Keratinocyte (primary cell): ENCODE results near the gene CCDC194. TPM values are rescaled to one million over a fixed set of nuclear protein-coding genes. Genes with fewer than 3 reads are reported as not detected.

Experiments
- DNase-seq: peaks from one replicate; pipeline ENCODE4 v3.0.0-alpha.2; 2011; ENCODE audit warnings: low read depth, missing footprints, low spot score
- FAIRE-seq: peaks from 2 replicates; lab custom pipeline; 2011; peaks lifted over from hg19 to GRCh38; lab: Jason Lieb, UNC
- H2AFZ ChIP-seq: 2 replicates; pipeline ENCODE4 v1.6.0; 2012; ENCODE audit warnings: low read length, control low read depth, inconsistent platforms; ENCODE audit not compliant: control insufficient read depth
- H3K27ac ChIP-seq: 2 replicates; pipeline ENCODE4 v1.5.1; 2011; ENCODE audit warnings: low read length; ENCODE audit not compliant: control insufficient read depth, insufficient read depth
- H3K27me3 ChIP-seq: 3 replicates; pipeline ENCODE4 v1.6.0; 2011; ENCODE audit warnings: low read length; ENCODE audit not compliant: control insufficient read depth, insufficient read depth; ENCODE audit errors: extremely low read depth
- H3K36me3 ChIP-seq, 2 experiments: 2 replicates in 1 of 2; 3 replicates in 1 of 2; pipeline ENCODE4 v1.5.1; 2011; ENCODE audit warnings: low read length in 2 of 2, mild to moderate bottlenecking in 1 of 2; ENCODE audit not compliant: control insufficient read depth in 2 of 2, insufficient read depth in 2 of 2; ENCODE audit errors: extremely low read depth in 1 of 2
- H3K4me1 ChIP-seq: 3 replicates; pipeline ENCODE4 v1.5.1; 2011; ENCODE audit warnings: low read length; ENCODE audit not compliant: control insufficient read depth, insufficient read depth; ENCODE audit errors: extremely low read depth
- H3K4me2 ChIP-seq: 3 replicates; pipeline ENCODE4 v1.6.0; 2011; ENCODE audit warnings: low read depth, low read length; ENCODE audit not compliant: control insufficient read depth, insufficient read depth; ENCODE audit errors: extremely low read depth
- H3K4me3 ChIP-seq, 3 experiments: fragments of 200-600 bp in 1 of 3; sonication (generic) in 1 of 3; 2 replicates in 2 of 3; 3 replicates in 1 of 3; pipeline ENCODE4 v1.5.1; 2011 to 2016; ENCODE audit warnings: low read length in 3 of 3, mild to moderate bottlenecking in 3 of 3, control low read depth in 2 of 3, inconsistent platforms in 1 of 3, low read depth in 1 of 3, mixed read lengths in 1 of 3, mixed run types in 1 of 3, moderate library complexity in 1 of 3; ENCODE audit not compliant: control insufficient read depth in 2 of 3, insufficient read depth in 2 of 3; ENCODE audit errors: extremely low read depth in 1 of 3
- H3K79me2 ChIP-seq: 2 replicates; pipeline ENCODE4 v1.6.0; 2012; ENCODE audit warnings: low read length; ENCODE audit not compliant: control insufficient read depth, insufficient read depth
- H3K9ac ChIP-seq: 3 replicates; pipeline ENCODE4 v1.6.0; 2011; ENCODE audit warnings: low read length; ENCODE audit not compliant: control insufficient read depth, insufficient read depth; ENCODE audit errors: extremely low read depth
- H3K9me1 ChIP-seq: 3 replicates; pipeline ENCODE4 v1.6.0; 2011; ENCODE audit warnings: low read length; ENCODE audit not compliant: control insufficient read depth, insufficient read depth; ENCODE audit errors: extremely low read depth
- H3K9me3 ChIP-seq: 2 replicates; pipeline ENCODE4 v1.5.1; 2012; ENCODE audit warnings: low read depth, low read length; ENCODE audit not compliant: control insufficient read depth
- H4K20me1 ChIP-seq: 3 replicates; pipeline ENCODE4 v1.6.0; 2011; ENCODE audit warnings: low read length; ENCODE audit not compliant: control insufficient read depth, insufficient read depth; ENCODE audit errors: extremely low read depth
- EZH2 ChIP-seq: IDR thresholded peaks from one replicate; pipeline ENCODE4 v1.6.1; 2012; ENCODE audit warnings: inconsistent platforms, mild to moderate bottlenecking, low read length, moderate library complexity
- dilution Hi-C: fragments of 300-500 bp; cut with MboI; formaldehyde crosslinking; loops from one replicate; pipeline ENCODE4 v1.7.0; 2020; ENCODE audit warnings: low sequenced_read_pairs; ENCODE audit not compliant: extremely low pct_ligation_motif_present
- polyA plus RNA-seq, 5 experiments: library from polyadenylated mRNA; depleted of rRNA in 3 of 5; stranded (reverse) in 3 of 5; stranded (forward) in 1 of 5; unstranded in 1 of 5; fragments of >200 nt; gene quantifications; 1 replicate in 1 of 5; 2 replicates in 3 of 5; 3 replicates in 1 of 5; pipeline versions ENCODE4 v1.2.1 to v1.2.3, GENCODE V29; 2011 to 2012; ENCODE audit warnings: missing spikeins in 2 of 5, low read depth in 1 of 5, low replicate concordance in 1 of 5
- TF ChIP-seq, protein P1 (sequence below), 3 experiments: IDR thresholded peaks in 1 of 3; conservative IDR thresholded peaks in 1 of 3; optimal IDR thresholded peaks in 1 of 3; 2 replicates in 2 of 3; 3 replicates in 1 of 3; pipeline versions ENCODE3 to v1.5.1; 2011; ENCODE audit warnings: low read length in 3 of 3, mild to moderate bottlenecking in 3 of 3, moderate library complexity in 2 of 3, control low read depth in 1 of 3, inconsistent platforms in 1 of 3; ENCODE audit not compliant: insufficient read depth in 2 of 3; ENCODE audit errors: extremely low read depth in 1 of 3

The CCDC194 gene
- polyA plus RNA-seq, 1 donor (not counting 4 experiments of a cell fraction or from before 2014, with no cell fraction given), result not detected

DNA sequence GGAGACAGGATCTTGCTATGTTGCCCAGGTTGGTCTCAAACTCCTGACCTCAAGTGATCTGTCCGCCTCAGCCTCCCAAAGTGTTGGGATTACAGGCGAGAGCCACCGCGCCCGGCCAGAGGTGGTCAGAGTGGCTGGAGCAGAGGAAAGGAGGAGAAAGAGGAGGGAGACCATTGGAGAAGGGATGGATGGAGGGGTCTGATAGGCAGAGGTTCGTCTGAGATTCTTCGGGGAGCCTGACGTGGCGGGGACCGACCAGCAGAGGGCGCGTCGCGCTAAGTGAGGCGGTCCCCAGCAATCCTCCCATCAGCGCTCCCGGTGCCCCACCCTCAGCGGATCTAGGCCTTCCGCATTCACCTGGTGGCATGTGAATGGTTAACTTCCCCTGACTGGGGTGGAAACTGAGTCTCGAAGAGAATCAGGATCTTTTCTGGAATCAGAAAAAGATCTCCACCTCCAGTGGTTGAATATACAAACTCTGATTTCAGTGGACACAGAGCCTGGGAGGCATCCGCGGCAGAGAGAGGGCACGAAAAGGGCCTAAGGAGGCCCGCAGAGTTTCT lies 47.8 kb downstream of the CCDC194 start:
- DNase-seq (no peak), FAIRE-seq (peak; percentile 89)
- Histone ChIP-seq H2AFZ (no peak overlapping the region), H3K9me3 (no peaks in the 10 kb centered on the region), H3K27me3 (no peaks in the 10 kb centered on the region), H4K20me1 (no peaks in the 10 kb centered on the region), H3K27ac (no peak overlapping the region), H3K36me3 (peaks cover 0 to 5% of the 10 kb centered on the region in 2 experiments), H3K9me1 (no peaks in the 10 kb centered on the region), H3K4me3 (no peak overlapping the region), H3K9ac (no peak overlapping the region), H3K4me2 (no peak overlapping the region), H3K4me1 (peaks cover 6% of the 10 kb centered on the region), H3K79me2 (no peaks in the 10 kb centered on the region)
- TF ChIP-seq EZH2, result no peak
- TF ChIP-seq, protein P1, sequence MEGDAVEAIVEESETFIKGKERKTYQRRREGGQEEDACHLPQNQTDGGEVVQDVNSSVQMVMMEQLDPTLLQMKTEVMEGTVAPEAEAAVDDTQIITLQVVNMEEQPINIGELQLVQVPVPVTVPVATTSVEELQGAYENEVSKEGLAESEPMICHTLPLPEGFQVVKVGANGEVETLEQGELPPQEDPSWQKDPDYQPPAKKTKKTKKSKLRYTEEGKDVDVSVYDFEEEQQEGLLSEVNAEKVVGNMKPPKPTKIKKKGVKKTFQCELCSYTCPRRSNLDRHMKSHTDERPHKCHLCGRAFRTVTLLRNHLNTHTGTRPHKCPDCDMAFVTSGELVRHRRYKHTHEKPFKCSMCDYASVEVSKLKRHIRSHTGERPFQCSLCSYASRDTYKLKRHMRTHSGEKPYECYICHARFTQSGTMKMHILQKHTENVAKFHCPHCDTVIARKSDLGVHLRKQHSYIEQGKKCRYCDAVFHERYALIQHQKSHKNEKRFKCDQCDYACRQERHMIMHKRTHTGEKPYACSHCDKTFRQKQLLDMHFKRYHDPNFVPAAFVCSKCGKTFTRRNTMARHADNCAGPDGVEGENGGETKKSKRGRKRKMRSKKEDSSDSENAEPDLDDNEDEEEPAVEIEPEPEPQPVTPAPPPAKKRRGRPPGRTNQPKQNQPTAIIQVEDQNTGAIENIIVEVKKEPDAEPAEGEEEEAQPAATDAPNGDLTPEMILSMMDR (optimal IDR thresholded peaks at IDR 0.05 in 1 of 3, IDR thresholded peaks at IDR 0.05 in 1 of 3, conservative IDR thresholded peaks at IDR 0.05 in 1 of 3; ENCODE audit: extremely low read depth in 1 of 3, insufficient read depth in 2 of 3, low read length in 3 of 3), result peak; percentile 81 to 97 (median 97)
- dilution Hi-C loops, result no loop called here

DNA sequence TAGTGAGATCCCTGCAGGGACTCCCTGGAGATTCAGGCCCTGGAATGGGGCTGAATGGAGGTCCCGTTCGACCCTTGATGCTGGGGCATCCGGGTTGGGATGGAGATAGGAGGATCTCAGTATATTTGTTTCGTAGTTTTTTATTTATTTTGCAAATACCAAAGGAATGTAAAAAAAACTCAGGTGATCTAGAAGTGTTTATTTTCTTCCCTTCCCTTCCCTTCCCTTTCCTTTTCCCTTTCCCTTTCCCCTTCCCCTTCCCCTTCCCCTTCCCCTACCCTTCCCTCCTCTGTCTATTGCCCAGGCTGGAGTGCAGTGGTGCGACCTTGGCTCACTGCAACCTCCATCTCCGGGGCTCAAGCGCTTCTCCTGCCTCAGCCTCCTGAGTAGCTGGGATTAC lies 52.2 kb downstream of the CCDC194 start:
- Histone ChIP-seq H2AFZ (no peak overlapping the region), H3K9me3 (no peaks in the 10 kb centered on the region), H3K9me1 (no peaks in the 10 kb centered on the region), H3K4me1 (peaks cover 9% of the 10 kb centered on the region), H4K20me1 (no peaks in the 10 kb centered on the region), H3K27ac (no peak overlapping the region), H3K36me3 (peaks cover 0 to 9% of the 10 kb centered on the region in 2 experiments), H3K9ac (no peak overlapping the region), H3K27me3 (no peaks in the 10 kb centered on the region), H3K79me2 (peaks cover 5% of the 10 kb centered on the region), H3K4me3 (no peak overlapping the region), H3K4me2 (no peak overlapping the region)
- dilution Hi-C loops, result no loop called here
- no peak for TF ChIP-seq EZH2
- TF ChIP-seq, protein P1 (optimal IDR thresholded peaks at IDR 0.05 in 1 of 3, IDR thresholded peaks at IDR 0.05 in 1 of 3, conservative IDR thresholded peaks at IDR 0.05 in 1 of 3; ENCODE audit: extremely low read depth in 1 of 3, insufficient read depth in 2 of 3, low read length in 3 of 3), result no peak
- FAIRE-seq (no peak), DNase-seq (no peak)
